Activated CD8-positive, alpha-beta T cell treated with anti-CD3 and anti-CD28 coated beads for 36 hours (primary cell): ENCODE measurements around the gene CUBN. TPM values are rescaled to one million over a fixed set of nuclear protein-coding genes. Genes with fewer than 3 reads are reported as not detected.

Experiments used
- ATAC-seq: fragments of 200-7000 bp; cut with Tn5 transposase; one replicate; pipeline ENCODE4 v1.10.0; 2021; ENCODE audit warnings: mild to moderate bottlenecking, moderate library complexity
- CTCF ChIA-PET: fragments of 350-600 bp; sonication (Branson Sonifier 250); formaldehyde crosslinking; loops from one replicate; lab custom pipeline; 2021; ENCODE audit warnings: antibody characterized with exemption; lab: Charles Lee
- POLR2A ChIA-PET: fragments of 350-600 bp; sonication (Branson Sonifier 250); formaldehyde crosslinking; loops from one replicate; lab custom pipeline; 2021; ENCODE audit warnings: antibody characterized with exemption; lab: Charles Lee
- DNase-seq: peaks from one replicate; pipeline ENCODE4 v3.0.0-alpha.2; 2020
- H3K27ac Mint-ChIP-seq: one replicate; pipeline ENCODE4 v1.8.0; 2021; ENCODE audit warnings: mild to moderate bottlenecking, mixed read lengths
- H3K27me3 Mint-ChIP-seq: one replicate; pipeline ENCODE4 v1.8.0; 2021; ENCODE audit warnings: mixed read lengths
- H3K36me3 Mint-ChIP-seq: one replicate; pipeline ENCODE4 v1.8.0; 2021; ENCODE audit warnings: low read depth, mixed read lengths
- H3K4me1 Mint-ChIP-seq: one replicate; pipeline ENCODE4 v1.8.0; 2021; ENCODE audit warnings: low read depth, mixed read lengths
- H3K4me3 Mint-ChIP-seq: one replicate; pipeline ENCODE4 v1.8.0; 2021; ENCODE audit warnings: mild to moderate bottlenecking, moderate library complexity, mixed read lengths
- H3K9me3 Mint-ChIP-seq: one replicate; pipeline ENCODE4 v1.8.0; 2021; ENCODE audit warnings: mixed read lengths
- CTCF ChIP-seq: fragments of 200-600 bp; IDR thresholded peaks from one replicate; pipeline ENCODE4 v1.8.0; 2022; ENCODE audit warnings: antibody characterized with exemption, mild to moderate bottlenecking
- intact Hi-C: fragments of 100-400 bp; cut with micrococcal nuclease; formaldehyde crosslinking; loops from one replicate; pipeline ENCODE4 v1.10.0; 2022
- total RNA-seq, 2 experiments: library from RNA; stranded (reverse); gene quantifications; one replicate each; pipeline ENCODE4 v1.2.3, GENCODE V29; 2021

CUBN gene
- total RNA-seq, 2 experiments from 2014 or later: 0.38 to 0.65 TPM

- CTCF ChIA-PET: no interaction called here
Observed at GRCh38 chr10:17140386-17140761, 10.8 kb upstream of the CUBN start.

GRCh38 chr10:17138460-17139042 is 8.9 kb upstream of the CUBN start:
- no peak overlapping the region for H3K27ac Mint-ChIP-seq
- CTCF ChIA-PET: no interaction called here
- DNase-seq (no peak), ATAC-seq (no peak)
- H3K4me3 Mint-ChIP-seq: no peak overlapping the region
- intact Hi-C loops: no loop called here
- H3K36me3 Mint-ChIP-seq: no peaks in the 10 kb centered on the region
- peaks cover 4% of the 10 kb centered on the region for H3K4me1 Mint-ChIP-seq
- TF ChIP-seq CTCF: no peak
- no peaks in the 10 kb centered on the region for H3K9me3 Mint-ChIP-seq
- no peaks in the 10 kb centered on the region for H3K27me3 Mint-ChIP-seq
- POLR2A ChIA-PET: no interaction called here

More at GRCh38 chr10:17140386-17140761, 10.8 kb upstream of the CUBN start:
- peaks cover 22% of the 10 kb centered on the region for H3K4me1 Mint-ChIP-seq
- no peaks in the 10 kb centered on the region for H3K36me3 Mint-ChIP-seq
- no peak overlapping the region for H3K4me3 Mint-ChIP-seq
- DNase-seq: no peak
- no peak for TF ChIP-seq CTCF
- ATAC-seq: no peak
- H3K27ac Mint-ChIP-seq: no peak overlapping the region
- H3K27me3 Mint-ChIP-seq: no peaks in the 10 kb centered on the region
- POLR2A ChIA-PET: interaction anchor here (1.3 kb wide), 1 partner anchor 111 kb away, joined by 4 read pairs; no protein-coding TSS in a partner anchor
- H3K9me3 Mint-ChIP-seq: no peaks in the 10 kb centered on the region
- intact Hi-C loops: loop anchor here (5.0 kb wide), 1 partner anchor 113 kb away; no protein-coding TSS in a partner anchor

- ATAC-seq (no peak), DNase-seq (no peak)
- ChIA-PET POLR2A (interaction anchor here (0.6 kb wide), 1 partner anchor 304 kb away, joined by 3 read pairs; no protein-coding TSS in a partner anchor), CTCF (no interaction called here)
- intact Hi-C loops: no loop called here
- no peaks in the 10 kb centered on the region for H3K27me3 Mint-ChIP-seq
- H3K27ac Mint-ChIP-seq: no peak overlapping the region
- TF ChIP-seq CTCF: no peak
- H3K36me3 Mint-ChIP-seq: no peaks in the 10 kb centered on the region
- H3K4me1 Mint-ChIP-seq: no peaks in the 10 kb centered on the region
- H3K4me3 Mint-ChIP-seq: no peak overlapping the region
- no peaks in the 10 kb centered on the region for H3K9me3 Mint-ChIP-seq
Observed at GRCh38 chr10:17134737-17135260, 5.2 kb upstream of the CUBN start.

- DNase-seq (no peak), ATAC-seq (no peak)
- Mint-ChIP-seq H3K9me3 (no peaks in the 10 kb centered on the region), H3K36me3 (no peaks in the 10 kb centered on the region), H3K27me3 (no peaks in the 10 kb centered on the region), H3K4me3 (no peak overlapping the region), H3K27ac (no peak overlapping the region), H3K4me1 (no peaks in the 10 kb centered on the region)
- TF ChIP-seq CTCF: no peak
- ChIA-PET CTCF (no interaction called here), POLR2A (no interaction called here)
- intact Hi-C loops: no loop called here
Observed at GRCh38 chr10:17134282-17134681, 4.7 kb upstream of the CUBN start.

- ChIA-PET CTCF (interaction anchor here (1.3 kb wide), 1 partner anchor 100 kb away, joined by 3 read pairs; the partner anchor contains the start of gene VIM), POLR2A (no interaction called here)
- no peaks in the 10 kb centered on the region for H3K4me1 Mint-ChIP-seq
- H3K36me3 Mint-ChIP-seq: peaks cover 2% of the 10 kb centered on the region
- H3K27me3 Mint-ChIP-seq: no peaks in the 10 kb centered on the region
- ATAC-seq: no peak
- H3K27ac Mint-ChIP-seq: no peak overlapping the region
- TF ChIP-seq CTCF: no peak
- DNase-seq: no peak
- H3K4me3 Mint-ChIP-seq: no peak overlapping the region
- no peaks in the 10 kb centered on the region for H3K9me3 Mint-ChIP-seq
- intact Hi-C loops: no loop called here
Observed at GRCh38 chr10:17128261-17128660, 1.4 kb downstream of the CUBN start.
